Mononuclear cell (primary cell): ENCODE results near the gene AGR3. TPM values are rescaled to one million over a fixed set of nuclear protein-coding genes. Genes with fewer than 3 reads are reported as not detected.

Experiments
- H3K27me3 ChIP-seq: 2 replicates; pipeline ENCODE4 v1.6.0; 2011; ENCODE audit warnings: low read length, control low read depth; ENCODE audit not compliant: insufficient read depth
- H3K4me1 ChIP-seq: 2 replicates; pipeline ENCODE4 v1.5.1; 2011; ENCODE audit warnings: mild to moderate bottlenecking, low read length, control low read depth; ENCODE audit not compliant: insufficient read depth
- H3K4me3 ChIP-seq: 2 replicates; pipeline ENCODE4 v1.5.1; 2011; ENCODE audit warnings: mild to moderate bottlenecking, low read length, moderate library complexity
- H3K9me3 ChIP-seq: 2 replicates; pipeline ENCODE4 v1.5.1; 2011; ENCODE audit warnings: low read depth, mild to moderate bottlenecking, control low read depth, low read length
- total RNA-seq: library from RNA; depleted of rRNA; stranded (reverse); fragments of >200 nt; gene quantifications from one replicate; pipeline ENCODE4 v1.2.3, GENCODE V29; 2012

The AGR3 gene
- total RNA-seq, 1 donor: not detected

GRCh38 chr7:16913643-16914042 lies 31.9 kb upstream of the AGR3 start:
- Histone ChIP-seq H3K4me1 (no peaks in the 10 kb centered on the region), H3K4me3 (no peak overlapping the region), H3K9me3 (no peaks in the 10 kb centered on the region), H3K27me3 (no peaks in the 10 kb centered on the region)

DNA sequence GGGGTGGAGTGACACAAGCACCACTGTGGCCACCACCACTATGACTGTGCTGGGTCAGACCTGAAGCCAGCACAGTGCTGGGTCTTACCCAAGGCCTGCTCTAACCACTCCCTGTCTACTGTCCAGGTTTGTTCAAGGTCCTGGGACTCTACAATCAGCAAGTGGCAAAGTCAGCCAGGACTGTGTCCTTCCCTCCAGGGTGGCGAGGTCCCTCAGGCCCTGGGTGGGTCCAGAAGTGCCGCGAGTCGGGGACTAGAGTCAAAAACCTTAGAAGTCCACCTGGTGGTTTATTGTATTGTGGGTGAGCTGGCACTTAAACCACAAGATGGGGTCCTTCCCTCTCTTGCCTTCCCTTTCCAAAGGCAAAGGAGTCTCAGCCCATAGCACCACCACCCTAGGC lies 30.8 kb upstream of the AGR3 start:
- no peak overlapping the region for H3K4me3 ChIP-seq

DNA sequence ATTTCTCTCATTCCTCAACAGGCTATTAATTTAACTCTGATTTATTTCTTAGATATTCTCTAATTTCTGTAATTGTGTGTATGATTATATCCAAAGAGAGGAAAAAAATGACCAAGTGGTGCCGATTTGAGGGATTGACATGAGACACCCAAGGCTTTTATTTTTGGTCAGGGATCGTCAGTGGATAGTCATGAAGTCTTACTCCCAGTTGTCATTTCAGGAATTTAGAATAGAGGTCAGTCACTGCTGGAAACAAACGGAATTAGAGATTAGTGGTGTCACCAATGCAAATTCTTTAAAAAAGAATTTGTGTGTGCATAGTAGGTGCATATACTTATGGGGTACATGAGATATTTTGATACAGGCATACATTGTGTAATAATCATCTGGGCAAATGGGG lies 26.8 kb upstream of the AGR3 start:
- no peaks in the 10 kb centered on the region for H3K9me3 ChIP-seq
- H3K4me1 ChIP-seq: no peaks in the 10 kb centered on the region
- no peaks in the 10 kb centered on the region for H3K27me3 ChIP-seq
- no peak overlapping the region for H3K4me3 ChIP-seq

More for the DNA sequence above, 30.8 kb upstream of the AGR3 start:
- H3K4me1 ChIP-seq: no peaks in the 10 kb centered on the region
- H3K9me3 ChIP-seq: no peaks in the 10 kb centered on the region
- H3K27me3 ChIP-seq: no peaks in the 10 kb centered on the region

- Histone ChIP-seq H3K27me3 (no peaks in the 10 kb centered on the region), H3K4me1 (peaks cover under 1% of the 10 kb centered on the region), H3K9me3 (no peaks in the 10 kb centered on the region), H3K4me3 (no peak overlapping the region)
These were observed 23.7 kb upstream of the AGR3 start for GRCh38 chr7:16905300-16906044.

DNA sequence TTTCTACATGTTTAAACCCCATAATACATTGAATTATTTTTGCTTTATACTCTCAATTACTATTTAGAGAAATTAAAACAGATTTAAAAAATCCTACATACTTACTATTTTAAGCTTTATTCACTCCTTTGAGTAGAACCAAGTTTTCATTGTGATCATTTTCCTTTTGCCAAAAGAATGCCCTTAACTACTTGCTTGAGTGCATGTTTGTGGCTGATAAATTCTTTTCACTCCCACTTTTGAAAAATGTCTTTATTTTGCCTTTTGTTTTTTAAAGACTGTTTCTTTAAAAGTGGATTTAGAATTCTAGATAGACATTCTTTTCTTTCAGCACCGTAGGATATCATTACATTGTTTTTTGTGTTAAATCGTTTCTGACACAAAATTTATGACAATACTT lies 22.3 kb upstream of the AGR3 start:
- Histone ChIP-seq H3K9me3 (no peaks in the 10 kb centered on the region), H3K4me1 (peaks cover 5% of the 10 kb centered on the region), H3K27me3 (no peaks in the 10 kb centered on the region), H3K4me3 (no peak overlapping the region)

- no peak overlapping the region for H3K4me3 ChIP-seq
- peaks cover 5% of the 10 kb centered on the region for H3K4me1 ChIP-seq
- no peaks in the 10 kb centered on the region for H3K27me3 ChIP-seq
- H3K9me3 ChIP-seq: no peaks in the 10 kb centered on the region
These were observed 18.5 kb upstream of the AGR3 start for GRCh38 chr7:16900209-16900768.

GRCh38 chr7:16891874-16892643 lies 10.3 kb upstream of the AGR3 start:
- Histone ChIP-seq H3K4me3 (no peak overlapping the region), H3K4me1 (no peaks in the 10 kb centered on the region), H3K9me3 (no peaks in the 10 kb centered on the region), H3K27me3 (no peaks in the 10 kb centered on the region)

DNA sequence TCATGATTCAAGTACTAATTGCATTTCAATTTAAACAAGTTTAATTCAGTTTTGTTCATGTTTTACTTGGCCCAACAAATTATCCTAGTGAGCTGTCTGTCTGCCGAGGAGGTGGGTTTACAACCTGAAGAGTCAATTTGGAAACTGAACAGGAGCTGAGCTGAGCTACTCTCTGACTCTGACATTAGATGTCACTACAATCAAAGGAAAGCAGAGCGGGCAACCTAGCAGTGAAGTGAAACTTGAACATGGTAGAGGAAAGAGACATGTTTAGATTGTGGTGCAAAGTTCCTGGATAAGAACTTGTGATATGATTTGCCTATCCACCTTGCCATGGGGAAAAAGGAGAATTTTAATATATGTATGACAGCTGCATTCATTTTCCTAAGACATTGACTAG lies 9.6 kb upstream of the AGR3 start:
- Histone ChIP-seq H3K9me3 (no peaks in the 10 kb centered on the region), H3K27me3 (no peaks in the 10 kb centered on the region), H3K4me3 (no peak overlapping the region)

GRCh38 chr7:16889851-16890415 lies 8.2 kb upstream of the AGR3 start:
- H3K27me3 ChIP-seq: no peaks in the 10 kb centered on the region
- no peaks in the 10 kb centered on the region for H3K9me3 ChIP-seq
- H3K4me3 ChIP-seq: no peak overlapping the region
- H3K4me1 ChIP-seq: no peaks in the 10 kb centered on the region

More for the DNA sequence above, 9.6 kb upstream of the AGR3 start:
- H3K4me1 ChIP-seq: no peaks in the 10 kb centered on the region

DNA sequence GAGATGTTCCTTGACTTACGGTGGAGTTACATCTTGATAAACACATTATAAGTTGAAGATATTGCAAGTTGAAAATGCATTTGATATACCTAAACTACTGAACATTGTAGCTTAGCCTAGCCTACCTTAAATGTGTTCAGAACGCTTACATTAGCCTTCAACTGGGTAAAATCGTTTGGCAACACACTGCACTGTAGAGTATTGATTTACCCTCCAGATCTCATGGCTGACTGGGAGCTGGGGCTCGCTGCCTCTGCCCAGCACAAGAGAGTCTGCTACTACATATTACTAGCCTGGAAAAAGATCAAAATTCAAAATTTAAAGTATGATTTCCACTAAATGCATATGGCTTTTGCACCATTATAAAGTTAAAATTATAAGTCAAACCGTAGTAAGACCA lies 7.5 kb upstream of the AGR3 start:
- H3K4me1 ChIP-seq: no peaks in the 10 kb centered on the region

DNA sequence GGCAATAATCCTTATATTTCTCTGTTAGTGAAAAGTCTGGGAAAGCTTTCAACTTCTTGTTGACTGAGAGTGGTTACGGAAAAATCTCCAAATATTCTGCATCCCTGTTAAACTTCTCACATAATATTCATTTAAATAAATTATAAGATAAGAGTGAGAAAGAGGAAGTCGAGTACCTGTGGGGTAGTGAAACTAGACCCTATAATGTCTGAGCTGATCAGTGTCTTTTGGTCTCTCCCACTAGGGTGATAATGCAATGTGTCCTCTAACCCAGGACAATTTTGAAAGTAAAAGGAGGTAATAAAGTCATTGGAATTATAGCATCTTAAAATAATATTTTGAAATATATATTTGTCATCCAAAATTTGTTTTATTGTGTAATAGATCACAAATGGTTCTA lies 2.1 kb upstream of the AGR3 start:
- H3K4me3 ChIP-seq: no peak overlapping the region
- H3K4me1 ChIP-seq: no peaks in the 10 kb centered on the region
- H3K9me3 ChIP-seq: no peaks in the 10 kb centered on the region
- H3K27me3 ChIP-seq: no peaks in the 10 kb centered on the region

More for the DNA sequence above, 7.5 kb upstream of the AGR3 start:
- H3K4me3 ChIP-seq: no peak overlapping the region
- H3K9me3 ChIP-seq: no peaks in the 10 kb centered on the region
- H3K27me3 ChIP-seq: no peaks in the 10 kb centered on the region

GRCh38 chr7:16880554-16880953 lies 1.2 kb downstream of the AGR3 start:
- H3K27me3 ChIP-seq: no peaks in the 10 kb centered on the region
- H3K4me3 ChIP-seq: no peak overlapping the region
- H3K4me1 ChIP-seq: no peaks in the 10 kb centered on the region

GRCh38 chr7:16879181-16879580 lies 2.6 kb downstream of the AGR3 start:
- no peaks in the 10 kb centered on the region for H3K27me3 ChIP-seq
- no peaks in the 10 kb centered on the region for H3K9me3 ChIP-seq
- H3K4me1 ChIP-seq: no peaks in the 10 kb centered on the region
- H3K4me3 ChIP-seq: no peak overlapping the region

More at GRCh38 chr7:16880554-16880953, 1.2 kb downstream of the AGR3 start:
- H3K9me3 ChIP-seq: no peaks in the 10 kb centered on the region

DNA sequence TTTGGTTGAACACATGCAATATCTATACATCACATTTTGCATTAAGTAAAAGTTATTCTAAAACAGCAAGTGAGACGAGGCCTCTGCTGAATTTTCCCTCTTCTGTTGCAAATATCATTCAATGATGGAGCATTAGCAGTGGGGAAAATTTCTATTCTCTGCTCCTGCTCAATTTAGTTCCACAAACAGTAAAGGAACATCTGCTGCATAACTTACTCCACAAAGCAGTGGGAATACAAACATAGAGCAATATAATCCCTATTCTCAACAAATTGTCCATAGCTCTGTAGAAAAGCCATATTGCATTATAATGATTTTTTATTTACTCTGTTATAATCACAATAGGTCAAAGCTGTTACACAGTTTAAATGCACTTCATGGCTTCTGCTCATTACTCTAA lies 5.9 kb downstream of the AGR3 start:
- no peak overlapping the region for H3K4me3 ChIP-seq
- H3K27me3 ChIP-seq: no peaks in the 10 kb centered on the region
- H3K9me3 ChIP-seq: no peaks in the 10 kb centered on the region
- H3K4me1 ChIP-seq: no peaks in the 10 kb centered on the region

- Histone ChIP-seq H3K4me1 (no peaks in the 10 kb centered on the region), H3K9me3 (no peaks in the 10 kb centered on the region)
These were observed 7.7 kb downstream of the AGR3 start for GRCh38 chr7:16874066-16874465.

More at GRCh38 chr7:16874066-16874465, 7.7 kb downstream of the AGR3 start:
- no peak overlapping the region for H3K4me3 ChIP-seq
- H3K27me3 ChIP-seq: no peaks in the 10 kb centered on the region
